Activated CD8-positive, alpha-beta memory T cell treated with anti-CD3 and anti-CD28 coated beads for 24 hours (primary cell): ENCODE measurements around the gene MYDGF.
"Not testable (repeated sequence)": the region's sequence is repeated elsewhere in the genome, so short reads cannot be mapped to it uniquely, and the experiment has no call there.

Source experiments
- DNase-seq: peaks from one replicate; pipeline ENCODE4 v3.0.0-alpha.2; 2020

The MYDGF gene

GRCh38 chr19:4699826-4700692, 29.9 kb upstream of the MYDGF start:
- DNase-seq = no peak

DNA sequence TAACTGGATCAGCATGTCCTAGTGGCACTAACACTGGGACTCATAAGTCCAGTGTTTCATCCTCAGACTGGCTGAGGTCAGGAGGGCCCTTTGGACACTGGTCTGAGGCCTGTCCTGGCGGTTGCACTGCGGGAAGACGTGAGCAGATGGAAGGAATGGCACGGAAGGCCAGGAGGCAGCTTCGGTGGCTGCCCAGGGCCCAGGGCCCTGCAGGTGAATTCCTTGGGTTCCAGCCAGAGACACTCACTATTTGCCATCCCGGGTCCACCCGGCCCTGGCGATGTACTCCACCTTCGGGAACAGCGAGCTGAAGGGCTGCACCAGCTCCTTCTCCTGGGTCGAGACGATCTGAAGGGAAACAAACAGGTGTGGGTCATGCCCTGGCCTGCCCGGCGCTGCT, 27.2 kb upstream of the MYDGF start:
- no peak for DNase-seq

- no peak for DNase-seq
Observed at GRCh38 chr19:4695224-4695731, 25.1 kb upstream of the MYDGF start.

- DNase-seq = no peak
Observed at GRCh38 chr19:4694211-4694987, 24.3 kb upstream of the MYDGF start.

DNA sequence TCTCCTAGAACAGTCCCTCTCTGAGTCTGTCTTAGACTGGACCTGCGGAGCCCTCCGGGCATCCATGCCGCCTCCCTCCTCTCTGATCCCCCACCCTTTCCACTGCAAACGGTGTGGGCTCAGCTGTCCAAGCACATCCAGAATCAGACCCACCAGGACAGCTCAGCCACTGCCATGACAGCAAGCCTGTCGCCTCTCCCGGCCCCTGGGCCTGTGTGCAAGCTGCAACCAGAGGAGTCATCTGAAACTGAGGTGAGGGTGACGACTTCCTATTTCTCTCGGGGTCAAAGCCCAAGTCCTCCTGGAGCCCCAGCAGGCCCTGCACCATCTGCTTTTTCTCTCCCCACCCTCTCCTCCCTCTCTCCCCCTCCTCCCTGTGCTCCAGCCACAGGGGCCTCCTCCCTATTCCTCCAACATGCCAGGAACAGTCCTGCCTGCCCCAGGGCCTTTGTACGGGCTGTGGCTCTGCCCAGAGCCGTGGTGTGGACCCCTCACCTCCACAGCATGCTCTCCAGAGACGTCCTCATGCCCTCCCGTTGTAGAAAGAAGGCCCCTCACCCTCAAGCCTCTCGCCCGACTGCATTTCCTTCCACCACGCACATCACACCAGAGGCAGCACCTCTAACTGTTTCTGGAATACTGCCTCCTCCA, 23.5 kb upstream of the MYDGF start:
- DNase-seq = no peak

- no peak for DNase-seq
Observed at GRCh38 chr19:4693078-4693350, 22.9 kb upstream of the MYDGF start.

GRCh38 chr19:4692251-4693077, 22.3 kb upstream of the MYDGF start:
- DNase-seq = no peak

GRCh38 chr19:4691373-4691772, 21.2 kb upstream of the MYDGF start:
- no peak for DNase-seq

GRCh38 chr19:4690361-4690760, 20.2 kb upstream of the MYDGF start:
- no peak for DNase-seq

DNA sequence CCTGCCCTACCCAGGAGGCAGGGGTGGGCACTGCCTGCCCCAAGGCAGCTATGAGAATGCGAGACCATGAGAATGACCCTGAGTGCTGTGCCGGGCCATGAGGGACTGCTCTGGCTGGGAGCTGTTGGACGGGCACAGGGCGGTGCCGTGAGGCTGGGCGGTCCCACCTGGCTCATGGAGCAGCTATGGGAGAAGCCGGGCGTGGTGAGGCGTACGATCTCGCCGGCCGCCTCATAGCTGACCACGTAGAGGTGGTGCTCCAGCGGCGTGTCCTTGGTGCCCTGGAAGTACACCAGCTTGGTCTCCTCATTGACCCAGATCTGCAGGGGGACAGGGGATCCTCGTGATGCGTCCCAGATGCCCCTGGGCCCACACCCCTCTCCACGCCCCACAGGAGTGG, 19.3 kb upstream of the MYDGF start:
- no peak for DNase-seq

- DNase-seq = no peak
Observed at GRCh38 chr19:4688587-4688986, 18.4 kb upstream of the MYDGF start.

DNA sequence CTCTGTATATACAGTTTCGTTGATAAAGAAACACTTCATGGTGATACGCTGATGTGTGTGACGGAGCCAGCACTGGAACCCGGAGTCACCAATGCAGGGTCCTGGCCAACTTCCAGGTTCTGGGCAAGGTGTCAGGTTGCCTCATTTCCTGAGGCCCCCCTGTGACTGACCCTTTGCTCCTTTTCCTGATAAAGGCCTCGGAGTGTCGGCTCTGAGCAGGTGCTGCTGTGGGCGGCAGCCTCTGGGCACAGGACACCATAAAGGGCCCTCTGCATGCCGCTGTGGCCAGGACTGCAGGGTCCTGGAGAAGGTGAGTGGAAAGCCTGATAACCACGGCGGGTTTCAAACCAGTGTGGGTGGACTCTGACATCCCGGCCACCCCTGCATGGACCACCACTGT, 17.3 kb upstream of the MYDGF start:
- no peak for DNase-seq

DNA sequence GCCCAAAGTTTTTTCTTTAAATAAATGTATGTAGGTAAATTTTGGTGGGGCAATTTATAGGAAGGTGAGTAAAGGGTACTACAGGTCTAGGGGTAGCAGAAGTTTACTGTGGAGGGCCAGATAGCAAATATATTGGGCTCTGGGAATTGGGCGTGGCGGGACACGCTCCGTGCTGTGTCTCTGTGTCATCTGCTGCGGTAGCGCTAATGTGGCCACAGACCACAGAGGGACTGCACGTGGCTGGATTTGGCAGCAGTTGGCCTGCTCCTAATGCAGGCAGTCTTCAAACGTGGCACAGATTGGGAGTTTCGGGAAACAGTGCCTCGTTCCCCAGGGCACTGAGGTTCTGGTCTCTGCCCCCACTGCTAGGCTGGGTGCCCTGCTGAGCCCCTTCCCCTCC, 16.6 kb upstream of the MYDGF start:
- DNase-seq = no peak

DNA sequence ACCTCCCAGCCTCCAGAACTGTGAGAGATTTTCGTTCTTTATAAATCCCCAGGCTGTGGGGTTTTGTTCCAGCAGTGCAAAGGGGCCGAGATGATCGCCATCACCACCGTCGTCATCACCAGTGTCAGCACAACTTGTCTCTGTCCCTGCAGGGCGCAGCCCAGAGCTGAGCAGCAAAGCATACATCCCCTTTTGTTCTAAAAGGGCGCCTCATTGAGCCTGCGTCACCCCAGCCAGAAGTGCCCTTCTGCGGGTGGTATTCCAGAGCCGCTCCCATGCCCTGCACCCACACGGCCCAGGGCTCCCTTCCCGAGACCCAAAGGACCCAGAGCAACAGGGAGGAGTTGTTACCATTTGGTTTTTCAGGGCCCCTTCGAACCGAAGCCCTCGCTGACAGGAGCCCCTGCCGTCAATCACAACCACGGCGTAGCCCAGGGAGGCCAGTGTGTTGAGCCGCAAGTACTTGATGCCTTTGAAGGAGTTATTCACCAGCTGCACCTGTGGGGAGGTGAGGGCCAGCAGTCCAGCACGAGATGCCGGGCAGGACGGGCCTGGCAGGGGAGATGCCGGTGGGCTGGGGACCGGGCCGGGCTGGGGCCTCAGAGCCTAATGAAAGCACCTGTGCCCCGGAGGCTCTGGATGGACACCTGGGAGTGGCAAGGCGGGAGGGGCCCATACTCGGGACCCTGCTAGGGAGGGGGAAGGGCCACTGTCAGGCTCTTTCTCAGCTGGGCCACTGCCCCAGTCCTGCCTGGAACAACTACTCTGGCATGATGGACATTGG, 14.4 kb upstream of the MYDGF start:
- DNase-seq = no peak

DNA sequence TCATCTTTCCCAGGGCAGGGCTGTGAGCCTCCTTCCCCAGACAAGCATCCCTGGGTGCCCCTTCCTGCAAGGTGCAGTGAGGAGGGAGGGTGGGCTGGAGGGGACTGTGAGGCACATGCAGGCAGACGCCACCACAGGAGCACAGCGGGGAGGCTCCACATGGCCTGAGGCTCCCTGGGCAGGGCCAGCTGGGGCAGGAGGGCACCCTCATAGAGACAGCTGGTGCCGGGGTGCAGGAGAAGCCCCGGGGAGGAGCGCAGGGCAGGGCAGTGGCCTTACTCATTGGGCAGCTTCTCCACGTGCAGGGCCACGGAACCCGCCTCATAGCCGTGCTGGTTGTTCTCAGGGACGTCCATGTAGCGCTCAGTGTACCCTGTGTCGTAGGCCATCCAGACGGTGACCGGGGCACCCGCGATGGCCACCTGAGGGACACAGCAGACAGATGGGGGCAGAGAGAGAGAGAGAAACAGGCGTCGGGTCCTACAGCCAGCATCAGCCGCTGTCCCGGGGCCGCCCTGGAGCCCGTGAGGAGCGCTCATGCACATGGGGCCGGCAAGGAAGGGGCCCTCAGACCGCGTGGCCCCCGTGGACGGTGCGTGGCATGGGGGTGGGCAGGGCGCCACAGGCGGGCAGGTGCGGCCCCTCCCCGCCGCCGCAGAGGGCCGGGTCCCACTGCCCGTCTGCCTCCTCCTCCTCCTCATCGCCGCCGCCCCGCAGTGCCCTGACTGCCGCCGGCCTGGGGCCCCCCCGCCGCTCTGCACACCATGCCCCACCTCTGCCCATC, 12.5 kb upstream of the MYDGF start:
- no peak for DNase-seq

- DNase-seq = not testable (repeated sequence)
Observed at GRCh38 chr19:4680021-4680420, 9.9 kb upstream of the MYDGF start.

- DNase-seq = no peak
Observed at GRCh38 chr19:4678881-4679790, 9.0 kb upstream of the MYDGF start.

DNA sequence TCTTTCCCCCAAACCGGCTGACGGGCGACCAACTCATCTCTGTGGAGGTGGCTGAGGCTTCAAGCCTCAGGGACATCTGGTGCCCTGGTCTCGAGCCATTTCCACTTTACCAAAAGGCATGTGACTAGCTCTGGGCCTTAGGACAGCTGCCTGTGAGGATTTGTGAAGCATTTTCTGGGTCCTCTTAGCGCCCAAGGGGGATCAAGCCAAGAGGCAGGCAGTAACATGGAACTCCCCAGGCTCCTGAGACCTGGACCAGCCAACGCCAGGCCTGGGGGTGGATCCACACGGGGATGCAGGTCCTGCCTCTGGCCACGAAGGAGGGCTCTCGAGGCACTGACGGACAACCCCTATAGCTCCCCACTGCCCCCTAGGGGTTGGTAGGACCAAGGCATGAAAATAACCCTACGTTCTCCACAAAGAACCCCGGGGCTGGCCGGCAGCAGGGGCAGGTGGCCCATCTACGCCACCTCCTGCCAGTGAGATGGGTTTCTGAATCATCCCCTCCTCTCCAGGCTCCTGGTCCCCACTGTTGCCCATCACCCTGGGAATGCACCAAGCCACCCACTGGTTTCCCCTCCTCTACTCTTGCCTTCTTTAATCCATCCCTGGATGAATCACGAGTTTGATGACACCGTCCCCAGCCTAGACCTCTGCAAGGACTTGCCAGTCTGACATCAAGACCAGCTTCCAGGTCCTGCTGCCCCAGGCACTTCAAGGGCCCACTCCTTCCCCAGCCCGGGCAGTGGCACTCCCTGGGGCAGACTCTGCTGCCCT, 7.0 kb upstream of the MYDGF start:
- peak; percentile 62 for DNase-seq

DNA sequence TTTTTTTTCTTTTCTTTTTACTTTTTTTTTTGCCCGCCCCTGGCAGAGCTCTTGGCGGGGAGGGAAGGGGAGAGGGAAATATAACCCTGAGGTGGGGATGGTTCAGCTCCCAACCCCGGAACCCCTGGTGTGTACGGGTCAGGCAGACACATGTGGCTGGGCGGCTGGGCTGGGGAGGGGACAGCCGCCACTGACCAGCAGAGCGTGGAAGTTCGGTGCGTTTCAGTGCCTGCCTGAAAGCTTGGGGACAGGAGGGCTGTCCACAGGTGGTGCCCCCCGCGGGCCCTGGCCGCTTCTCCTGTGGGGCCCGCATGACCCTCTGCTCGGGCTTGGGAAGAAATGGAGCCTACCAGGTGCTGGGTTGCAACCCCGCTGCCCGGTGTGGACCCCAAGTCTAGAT, 5.2 kb upstream of the MYDGF start:
- DNase-seq = no peak
